Kidney (tissue), 14 donors: ENCODE measurements around the gene BLOC1S1. TPM values are rescaled to one million over a fixed set of nuclear protein-coding genes. Genes with fewer than 3 reads are reported as not detected.

Source experiments
- DNase-seq, 5 donors: peaks; one replicate each; pipeline ENCODE4 v3.0.0-alpha.2; 2013 to 2020
- FAIRE-seq: peaks from 2 replicates; lab custom pipeline; 2012; peaks lifted over from hg19 to GRCh38; lab: Jason Lieb, UNC
- H3K27ac ChIP-seq, 2 donors: one replicate each; pipeline ENCODE4 v1.7.0; 2013; ENCODE audit warnings: low read depth in 2 of 2, low read length in 2 of 2, inconsistent platforms in 1 of 2
- H3K27me3 ChIP-seq: one replicate; pipeline ENCODE4 v1.7.1; 2013; ENCODE audit warnings: low read length, inconsistent platforms; ENCODE audit not compliant: control insufficient read depth, insufficient read depth
- H3K36me3 ChIP-seq, 3 donors: one replicate each; pipeline versions ENCODE4 v1.7.0 to v1.7.1; 2013; ENCODE audit warnings: low read length in 3 of 3, control low read depth in 1 of 3, inconsistent platforms in 1 of 3; ENCODE audit not compliant: insufficient read depth in 3 of 3, control insufficient read depth in 2 of 3
- H3K4me1 ChIP-seq, 3 donors: one replicate each; pipeline versions ENCODE4 v1.7.0 to v1.7.1; 2013; ENCODE audit warnings: low read length in 3 of 3, inconsistent platforms in 1 of 3, low read depth in 1 of 3; ENCODE audit not compliant: control insufficient read depth in 2 of 3, insufficient read depth in 2 of 3
- H3K4me3 ChIP-seq, 3 donors: one replicate each; pipeline versions ENCODE4 v1.7.0 to v1.8.1; 2013; ENCODE audit warnings: low read length in 3 of 3, control low read depth in 1 of 3, inconsistent platforms in 1 of 3
- H3K9ac ChIP-seq, 3 donors: one replicate each; pipeline versions ENCODE4 v1.7.0 to v1.7.1; 2013; ENCODE audit warnings: low read length in 3 of 3, control low read depth in 1 of 3, inconsistent platforms in 1 of 3
- H3K9me3 ChIP-seq, 3 donors: one replicate each; pipeline versions ENCODE4 v1.7.0 to v1.7.1; 2013; ENCODE audit warnings: low read length in 3 of 3, control low read depth in 1 of 3, inconsistent platforms in 1 of 3; ENCODE audit not compliant: control insufficient read depth in 2 of 3, insufficient read depth in 1 of 3
- CTCF ChIP-seq: IDR thresholded peaks from 3 replicates; pipeline ENCODE4 v1.5.1; 2012; ENCODE audit warnings: mild to moderate bottlenecking, moderate library complexity, borderline replicate concordance; ENCODE audit not compliant: insufficient read depth; ENCODE audit errors: extremely low read depth
- intact Hi-C: fragments of 100-400 bp; cut with DNase I; formaldehyde crosslinking; loops from one replicate; pipeline ENCODE4 v1.11.1; 2022
- polyA plus RNA-seq: library from polyadenylated mRNA; stranded (reverse); fragments of 350-450 nt; fragmentation: Illumina TruSeq; extraction: RNeasy Lipid Tissue Mini Kit (QIAGEN cat#74804); gene quantifications from one replicate; pipeline ENCODE4 v1.2.3, GENCODE V29; 2014; ENCODE audit warnings: low read depth, low replicate concordance; ENCODE audit not compliant: insufficient read depth
- total RNA-seq: library from RNA; stranded (reverse); fragmentation: NEBNext Ultra II Directional; extraction: Animal tissue kit (Norgen Biotek cat#: 25700); gene quantifications from one replicate; pipeline ENCODE4 v1.2.1, GENCODE V29; 2021
- donor health status: control.
- donor health status: control.
- donor health status: control.
- donor health status: control.
- donor health status: control.
- donor health status: DM: yes; HTN: yes; CAD: no.
- donor health status: Normal renal cell carcinoma (clear cell type).

BLOC1S1 gene
- total and polyA plus RNA-seq, 2 donors from 2014 or later = 116 to 451 TPM

GRCh38 chr12:55746174-55746912, 30.5 kb downstream of the BLOC1S1 start:
- FAIRE-seq (no peak), DNase-seq (no peak)
- intact Hi-C loops = loop anchor here (10.0 kb wide), 1 partner anchor 48 kb away; no protein-coding TSS in a partner anchor
- Histone ChIP-seq H3K27me3 (no peaks in the 10 kb centered on the region), H3K36me3 (peaks cover 0 to under 1% (median 0%) of the 10 kb centered on the region in 3 donors), H3K4me3 (peak overlapping the region in 1 of 3 donors; percentile 15), H3K9ac (no peak overlapping the region), H3K9me3 (no peaks in the 10 kb centered on the region), H3K4me1 (peaks cover 2 to 15% (median 4%) of the 10 kb centered on the region in 3 donors), H3K27ac (no peak overlapping the region)
- TF ChIP-seq CTCF = no peak

GRCh38 chr12:55746913-55747231, 31.0 kb downstream of the BLOC1S1 start:
- H3K27me3 ChIP-seq = no peaks in the 10 kb centered on the region
- peaks cover 0 to 5% (median 3%) of the 10 kb centered on the region in 3 donors for H3K36me3 ChIP-seq
- TF ChIP-seq CTCF = no peak
- no peak overlapping the region for H3K4me3 ChIP-seq
- FAIRE-seq = no peak
- intact Hi-C loops = loop anchor here (10.0 kb wide), 1 partner anchor 48 kb away; no protein-coding TSS in a partner anchor
- H3K27ac ChIP-seq = no peak overlapping the region
- H3K4me1 ChIP-seq = peaks cover 2 to 15% (median 4%) of the 10 kb centered on the region in 3 donors
- DNase-seq = no peak
- H3K9me3 ChIP-seq = no peaks in the 10 kb centered on the region
- H3K9ac ChIP-seq = no peak overlapping the region

GRCh38 chr12:55748230-55748993, 32.6 kb downstream of the BLOC1S1 start:
- H3K27me3 ChIP-seq = no peaks in the 10 kb centered on the region
- no peaks in the 10 kb centered on the region for H3K9me3 ChIP-seq
- DNase-seq (no peak), FAIRE-seq (no peak)
- H3K27ac ChIP-seq = no peak overlapping the region
- H3K4me3 ChIP-seq = no peak overlapping the region
- H3K9ac ChIP-seq = no peak overlapping the region
- peaks cover 0 to 13% (median 9%) of the 10 kb centered on the region in 3 donors for H3K36me3 ChIP-seq
- intact Hi-C loops = loop anchor here (10.0 kb wide), 1 partner anchor 46 kb away; no protein-coding TSS in a partner anchor
- H3K4me1 ChIP-seq = peaks cover 0 to 11% (median 4%) of the 10 kb centered on the region in 3 donors
- no peak for TF ChIP-seq CTCF
